Measurements from ENCODE around the gene LARGE1.

GRCh38 chr22:33474587-33474986 lies 445.7 kb downstream of the LARGE1 start:
- TF ChIP-seq, protein P1, sequence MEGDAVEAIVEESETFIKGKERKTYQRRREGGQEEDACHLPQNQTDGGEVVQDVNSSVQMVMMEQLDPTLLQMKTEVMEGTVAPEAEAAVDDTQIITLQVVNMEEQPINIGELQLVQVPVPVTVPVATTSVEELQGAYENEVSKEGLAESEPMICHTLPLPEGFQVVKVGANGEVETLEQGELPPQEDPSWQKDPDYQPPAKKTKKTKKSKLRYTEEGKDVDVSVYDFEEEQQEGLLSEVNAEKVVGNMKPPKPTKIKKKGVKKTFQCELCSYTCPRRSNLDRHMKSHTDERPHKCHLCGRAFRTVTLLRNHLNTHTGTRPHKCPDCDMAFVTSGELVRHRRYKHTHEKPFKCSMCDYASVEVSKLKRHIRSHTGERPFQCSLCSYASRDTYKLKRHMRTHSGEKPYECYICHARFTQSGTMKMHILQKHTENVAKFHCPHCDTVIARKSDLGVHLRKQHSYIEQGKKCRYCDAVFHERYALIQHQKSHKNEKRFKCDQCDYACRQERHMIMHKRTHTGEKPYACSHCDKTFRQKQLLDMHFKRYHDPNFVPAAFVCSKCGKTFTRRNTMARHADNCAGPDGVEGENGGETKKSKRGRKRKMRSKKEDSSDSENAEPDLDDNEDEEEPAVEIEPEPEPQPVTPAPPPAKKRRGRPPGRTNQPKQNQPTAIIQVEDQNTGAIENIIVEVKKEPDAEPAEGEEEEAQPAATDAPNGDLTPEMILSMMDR (IDR thresholded peaks at IDR 0.05; ENCODE audit: low read length), result no peak
- TF ChIP-seq EZH2 (IDR thresholded peaks at IDR 0.05; ENCODE audit: borderline replicate concordance, low read length), result no peak
